Measurements from ENCODE around the gene METTL3.
"Not testable (repeated sequence)": the region's sequence is repeated elsewhere in the genome, so short reads cannot be mapped to it uniquely, and the experiment has no call there.

The METTL3 gene

DNA sequence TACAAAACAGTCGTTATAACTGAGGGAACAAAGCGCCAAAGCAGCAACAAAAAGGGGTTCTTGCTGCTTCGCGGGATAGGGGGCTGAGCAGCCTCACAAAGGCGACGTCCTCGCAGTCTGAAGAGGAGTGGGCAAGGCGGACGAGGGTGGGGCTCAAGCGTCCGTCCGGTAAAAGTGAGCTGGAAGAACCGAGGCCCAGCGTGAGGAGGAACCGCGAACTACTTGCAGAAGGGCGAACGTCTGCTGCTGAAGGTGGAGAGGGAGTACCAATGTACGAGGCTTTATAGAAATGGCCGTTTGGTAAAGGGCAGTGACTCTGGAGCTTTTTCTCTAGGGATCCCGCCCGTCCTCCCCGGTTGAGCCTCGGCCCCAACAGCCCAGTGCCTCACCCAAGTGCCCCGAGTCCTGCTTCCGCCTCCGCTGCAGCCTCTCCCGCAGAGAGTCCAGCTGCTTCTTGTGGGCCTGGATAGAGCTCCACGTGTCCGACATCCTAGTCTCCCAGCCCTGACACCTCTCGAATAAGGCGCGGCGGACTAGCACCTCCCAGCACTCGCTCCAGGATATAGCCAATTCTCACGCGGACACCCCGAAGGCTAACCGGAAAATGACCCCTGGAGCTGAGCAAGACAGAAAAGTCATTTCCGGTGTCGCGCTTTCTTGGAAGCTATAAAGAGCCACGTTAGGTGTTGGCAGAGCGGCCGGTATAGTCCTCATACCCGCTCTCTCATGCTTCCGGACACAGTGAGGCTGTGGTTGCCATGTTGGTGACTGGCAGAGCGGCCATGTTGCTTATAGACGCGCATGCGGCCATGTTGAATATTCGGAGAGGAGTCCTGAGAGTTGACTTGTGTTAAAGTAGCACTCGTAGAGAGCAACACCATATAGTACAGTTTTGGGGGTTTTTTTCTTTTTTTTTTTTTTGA is at the start of gene METTL3:
TSS of gene METTL3 (minus strand) at position 606 of the 923 bp plus-strand sequence. CDS start at position 489, 117 bp downstream.
- FAIRE-seq = peak; percentile 96

DNA sequence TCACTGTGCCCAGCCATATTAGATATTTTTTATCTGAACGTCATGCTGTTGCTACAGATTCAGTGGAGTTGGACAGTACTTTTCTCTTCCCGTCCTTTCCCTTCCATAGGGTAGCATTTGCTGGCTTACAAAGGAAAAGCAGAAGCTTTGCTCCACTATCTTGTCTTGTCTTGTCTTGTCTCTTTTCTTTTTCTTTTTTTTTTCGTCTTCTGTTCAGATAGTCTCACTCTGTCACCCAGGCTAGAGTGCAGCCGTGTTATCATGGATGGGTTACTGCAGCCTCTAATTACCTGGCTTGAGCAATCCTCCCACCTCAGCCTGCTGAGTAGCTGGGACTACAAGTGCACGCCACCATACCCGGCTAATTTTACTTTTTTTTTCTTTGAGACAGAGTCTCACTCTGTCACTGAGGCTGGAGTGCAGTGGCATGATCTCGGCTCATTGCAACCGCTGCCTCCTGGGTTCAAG is 47.6 kb upstream of the METTL3 start:
- no peak for FAIRE-seq

DNA sequence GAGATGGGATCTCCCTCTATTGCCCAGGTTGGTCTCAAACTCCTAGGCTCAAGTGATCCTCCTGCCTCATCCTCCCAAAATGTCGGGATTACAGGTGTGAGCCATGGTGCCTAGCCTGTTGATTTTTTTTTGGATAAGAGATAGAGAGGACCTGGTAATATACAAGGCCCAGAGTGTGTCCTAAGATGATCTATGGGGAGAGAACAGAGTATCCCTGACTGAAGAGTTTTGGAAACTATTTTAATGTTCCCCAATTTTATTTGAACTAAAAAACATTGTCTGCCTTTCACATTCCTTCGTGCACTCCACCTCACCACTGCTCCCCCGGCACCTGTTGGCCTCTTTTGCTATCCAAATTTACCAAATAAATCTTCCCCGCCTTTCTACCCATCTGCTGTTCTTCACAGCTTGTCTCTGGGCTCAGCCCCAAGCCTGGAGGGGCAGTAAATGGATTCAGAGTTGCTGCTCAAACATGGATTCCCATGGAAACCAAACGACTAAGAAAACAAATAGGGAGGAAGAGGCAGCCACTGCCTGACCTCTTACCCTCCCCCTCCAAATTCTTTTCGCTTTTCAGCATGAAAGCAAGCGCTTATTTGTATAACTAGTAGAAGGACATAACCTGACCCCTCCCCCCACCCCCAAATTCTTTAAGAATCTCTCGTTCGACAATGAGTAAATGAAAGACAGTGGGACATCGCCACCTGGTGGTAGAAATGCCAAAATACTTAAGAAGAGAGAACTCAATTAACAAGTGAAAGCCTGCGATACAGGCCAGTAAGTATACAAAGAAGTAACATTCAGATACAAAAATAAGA is 46.2 kb upstream of the METTL3 start:
- FAIRE-seq = peak; percentile 93

DNA sequence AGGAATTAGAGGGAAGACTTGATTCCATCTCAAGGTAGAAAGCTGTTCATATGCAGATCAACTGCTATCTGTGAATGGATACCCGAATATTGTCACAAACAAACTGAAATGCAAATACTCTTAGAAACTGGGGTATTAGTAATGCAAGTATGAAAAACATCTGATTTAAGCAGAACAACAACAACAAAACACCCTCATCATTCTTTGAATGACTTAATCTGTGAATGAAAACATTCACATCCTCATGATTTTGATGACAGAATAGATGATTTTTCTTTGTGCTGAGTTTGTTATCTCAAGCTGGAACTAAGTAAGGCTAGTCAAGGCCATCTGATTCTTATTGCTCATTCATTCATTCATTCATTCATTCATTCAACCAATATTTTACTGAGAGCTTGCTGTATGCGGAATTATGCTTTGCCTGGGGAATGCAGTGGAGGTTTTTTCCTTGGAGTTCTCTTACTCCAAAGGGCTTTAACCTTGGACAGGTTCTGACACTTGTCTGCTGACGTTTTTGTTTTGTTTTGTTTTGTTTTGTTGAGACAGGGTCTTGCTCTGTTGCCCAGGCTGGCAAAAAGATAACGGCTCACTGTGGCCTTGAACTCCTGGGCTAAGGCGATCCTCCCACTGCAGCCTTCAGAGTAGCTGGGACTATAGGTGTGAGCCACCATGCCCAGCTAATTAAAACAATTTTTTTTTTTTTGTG is 45.4 kb upstream of the METTL3 start:
- no peak for FAIRE-seq

DNA sequence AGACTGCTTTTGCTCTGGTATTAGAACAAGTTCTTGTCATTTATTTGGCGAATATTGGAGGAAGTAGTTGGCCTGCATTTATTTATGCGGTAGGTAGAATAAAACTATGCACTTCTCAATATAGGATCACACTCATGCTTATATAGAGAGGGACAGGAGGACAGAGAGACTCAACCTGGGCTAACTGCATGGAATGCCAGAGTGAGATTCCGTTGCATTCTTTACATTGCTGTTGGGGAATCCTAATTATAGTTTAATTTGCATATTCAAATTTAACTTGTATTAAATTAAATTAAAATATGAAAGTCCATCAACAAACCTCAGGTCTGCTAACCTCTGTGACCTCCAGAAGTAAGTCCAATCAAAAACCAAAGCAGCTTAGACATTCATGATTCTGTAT is 42.1 kb upstream of the METTL3 start:
- FAIRE-seq = no peak

DNA sequence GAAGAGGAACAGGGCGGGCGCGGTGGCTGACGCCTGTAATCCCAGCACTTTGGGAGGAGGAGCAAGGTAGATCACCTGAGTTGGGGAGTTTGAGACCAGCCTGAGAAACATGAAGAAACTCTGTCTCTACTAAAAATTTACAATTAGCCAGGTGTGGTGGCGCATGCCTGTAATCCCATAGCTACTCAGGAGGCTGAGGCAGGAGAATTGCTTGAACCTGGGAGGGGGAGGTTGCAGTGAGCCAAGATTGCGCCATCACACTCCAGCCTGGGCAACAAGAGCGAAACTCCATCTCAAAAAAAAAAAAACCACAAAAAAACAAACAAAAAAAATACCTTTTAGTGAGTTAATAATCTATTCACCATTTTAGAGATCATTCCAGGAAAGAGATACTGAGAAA is 33.4 kb upstream of the METTL3 start:
- FAIRE-seq = not testable (repeated sequence)

DNA sequence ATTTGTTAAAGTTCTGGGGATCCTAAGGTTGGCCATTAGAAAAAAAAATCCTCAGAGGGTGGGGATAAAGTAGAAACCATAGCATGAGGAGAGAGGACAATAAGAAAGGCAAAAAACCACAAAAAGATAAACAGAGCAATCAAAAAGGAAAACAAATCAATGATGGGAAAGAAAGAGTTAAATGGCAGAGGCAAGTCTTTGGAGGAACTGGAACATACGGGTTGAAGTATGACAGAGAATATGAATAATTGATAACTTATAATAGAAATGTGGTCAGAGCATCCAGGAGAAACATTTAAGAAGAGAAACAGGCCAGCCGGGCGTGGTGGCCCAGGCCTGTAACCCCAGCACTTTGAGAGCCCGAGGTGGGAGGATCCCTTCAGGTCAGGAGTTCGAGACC is 32.8 kb upstream of the METTL3 start:
- FAIRE-seq = no peak

DNA sequence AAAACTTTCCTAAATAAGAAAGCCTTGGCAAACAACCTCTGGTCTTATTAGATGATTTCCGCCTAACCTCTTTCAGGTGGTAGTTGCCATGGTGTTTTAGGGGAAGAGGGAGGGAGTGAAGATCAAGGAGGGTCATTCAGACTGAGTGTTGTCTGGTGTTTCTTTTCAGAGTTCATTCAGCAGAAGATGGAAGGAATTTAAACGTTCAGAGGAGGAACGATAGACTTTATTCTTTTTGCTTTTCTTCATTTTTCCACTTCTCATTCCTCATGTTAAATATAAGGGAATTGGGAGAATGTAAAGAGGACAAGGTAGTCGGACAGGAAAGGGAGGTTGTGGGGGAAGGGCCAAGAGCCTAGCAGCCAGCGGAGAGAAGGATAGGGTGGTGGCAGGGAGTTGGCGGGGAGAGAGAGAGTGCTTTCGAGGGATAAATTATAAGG is 32.4 kb upstream of the METTL3 start:
- FAIRE-seq = no peak

DNA sequence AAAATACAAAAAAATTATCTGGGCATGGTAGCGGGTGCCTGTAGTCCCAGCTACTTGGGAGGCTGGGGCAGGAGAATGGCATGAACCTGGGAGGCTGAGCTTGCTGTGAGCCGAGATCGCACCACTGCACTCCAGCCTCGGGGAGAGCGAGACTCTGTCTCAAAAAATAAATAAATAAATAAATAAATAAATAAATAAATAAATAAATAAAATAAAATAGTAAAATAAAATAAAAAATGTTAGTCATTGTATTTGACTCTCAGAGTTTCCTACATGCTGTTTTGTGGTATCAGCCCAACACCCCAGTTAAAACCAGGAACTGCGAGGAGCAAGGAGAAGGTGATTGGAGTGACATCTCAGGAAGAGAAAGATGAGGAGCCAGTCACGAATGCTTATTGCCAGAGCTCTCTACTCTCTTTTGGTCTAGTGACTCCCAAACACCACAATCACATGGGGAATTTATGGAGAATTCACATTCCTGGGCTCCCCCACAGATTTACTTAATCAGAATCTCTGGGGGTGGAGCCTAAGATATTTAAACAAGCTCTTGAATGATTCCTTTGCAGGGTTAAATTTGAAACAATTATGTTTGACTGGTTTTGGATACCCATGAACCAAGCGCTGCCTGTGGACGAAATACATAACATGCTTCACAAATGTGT is 30.4 kb upstream of the METTL3 start:
- FAIRE-seq = no peak

DNA sequence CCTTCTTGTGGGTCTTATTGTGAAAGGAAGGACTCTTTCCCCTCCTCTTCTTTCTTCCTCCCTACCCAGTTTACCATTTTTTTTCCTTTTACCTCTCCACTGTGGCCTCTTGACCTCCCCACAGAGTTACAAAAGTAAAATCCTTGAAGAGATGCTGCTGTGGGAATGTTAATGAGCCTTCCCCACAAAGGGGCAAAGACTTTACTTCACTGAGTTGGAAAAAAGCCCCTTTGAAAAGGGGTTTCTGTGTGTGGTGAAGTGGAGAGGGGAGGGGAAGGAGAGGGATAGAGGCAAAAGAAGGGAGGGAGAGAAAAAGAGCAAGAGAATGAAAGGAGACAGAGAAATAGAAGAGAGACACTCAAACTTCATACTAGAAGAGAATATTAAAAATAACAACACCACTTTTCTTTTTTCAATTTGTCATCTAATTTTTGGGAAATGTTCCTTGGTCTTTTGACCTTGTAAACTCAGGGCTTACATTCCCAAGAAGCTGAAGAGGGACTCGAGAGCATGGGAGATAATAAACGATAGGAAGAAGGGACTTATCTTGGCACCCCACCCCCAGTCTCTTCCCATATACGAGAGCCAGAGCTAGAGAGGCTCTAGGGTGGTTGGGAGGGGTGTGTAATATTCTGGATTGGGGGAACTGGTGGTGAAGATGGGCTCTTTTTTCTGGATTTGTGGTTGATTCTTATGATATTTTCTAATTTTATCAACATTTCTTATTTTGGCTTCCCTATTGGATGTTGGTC is 28.2 kb upstream of the METTL3 start:
- FAIRE-seq = no peak

DNA sequence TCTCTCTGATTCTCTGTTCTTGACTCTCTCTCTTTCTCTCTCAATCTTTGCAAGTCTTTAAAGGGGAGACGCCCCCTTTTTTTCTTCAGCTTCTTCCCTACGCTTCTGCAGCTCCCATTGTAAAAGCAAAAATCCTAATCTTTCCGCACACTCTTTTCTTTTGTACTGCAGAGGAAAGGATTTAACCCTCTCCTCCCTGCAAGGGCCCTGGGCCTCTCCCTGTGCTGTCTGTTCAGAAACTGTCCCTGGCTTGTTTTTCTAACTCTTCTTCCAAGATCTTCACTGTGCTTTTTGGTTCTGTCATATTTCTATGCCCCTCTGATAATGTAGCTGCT is 25.9 kb upstream of the METTL3 start:
- peak; percentile 56 for FAIRE-seq

DNA sequence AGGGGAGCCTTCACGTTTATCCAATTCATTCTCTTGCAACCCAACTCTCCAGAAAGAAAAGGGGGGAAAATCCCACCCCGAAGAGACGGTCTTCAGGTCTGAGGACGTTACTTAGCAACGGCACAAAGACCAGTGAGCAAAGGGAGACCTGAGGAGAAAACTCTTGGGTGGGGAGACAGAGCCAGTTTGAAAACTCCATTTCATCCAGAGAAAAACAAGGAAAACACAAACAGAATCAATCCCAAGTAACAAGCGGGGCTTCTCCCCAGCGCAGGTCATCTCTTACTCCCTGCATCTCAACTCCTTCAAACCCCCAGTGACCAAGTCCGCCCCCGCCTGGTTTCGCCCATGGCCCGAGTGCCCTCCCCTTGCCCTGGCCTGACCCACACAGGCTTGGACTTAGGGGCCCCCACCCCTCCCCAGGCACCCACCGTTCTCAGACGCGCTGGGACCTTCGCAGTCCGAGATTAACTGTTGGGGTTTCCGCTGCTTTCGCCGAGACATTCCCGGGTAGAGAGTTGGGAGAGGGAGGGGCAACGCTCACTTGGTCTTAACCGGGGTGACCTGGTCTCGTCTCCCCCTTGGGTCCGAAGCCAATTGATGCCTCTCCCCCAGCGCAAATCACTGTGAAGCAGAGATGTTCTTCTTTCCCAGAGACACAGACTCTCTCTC is 25.4 kb upstream of the METTL3 start:
- no peak for FAIRE-seq

DNA sequence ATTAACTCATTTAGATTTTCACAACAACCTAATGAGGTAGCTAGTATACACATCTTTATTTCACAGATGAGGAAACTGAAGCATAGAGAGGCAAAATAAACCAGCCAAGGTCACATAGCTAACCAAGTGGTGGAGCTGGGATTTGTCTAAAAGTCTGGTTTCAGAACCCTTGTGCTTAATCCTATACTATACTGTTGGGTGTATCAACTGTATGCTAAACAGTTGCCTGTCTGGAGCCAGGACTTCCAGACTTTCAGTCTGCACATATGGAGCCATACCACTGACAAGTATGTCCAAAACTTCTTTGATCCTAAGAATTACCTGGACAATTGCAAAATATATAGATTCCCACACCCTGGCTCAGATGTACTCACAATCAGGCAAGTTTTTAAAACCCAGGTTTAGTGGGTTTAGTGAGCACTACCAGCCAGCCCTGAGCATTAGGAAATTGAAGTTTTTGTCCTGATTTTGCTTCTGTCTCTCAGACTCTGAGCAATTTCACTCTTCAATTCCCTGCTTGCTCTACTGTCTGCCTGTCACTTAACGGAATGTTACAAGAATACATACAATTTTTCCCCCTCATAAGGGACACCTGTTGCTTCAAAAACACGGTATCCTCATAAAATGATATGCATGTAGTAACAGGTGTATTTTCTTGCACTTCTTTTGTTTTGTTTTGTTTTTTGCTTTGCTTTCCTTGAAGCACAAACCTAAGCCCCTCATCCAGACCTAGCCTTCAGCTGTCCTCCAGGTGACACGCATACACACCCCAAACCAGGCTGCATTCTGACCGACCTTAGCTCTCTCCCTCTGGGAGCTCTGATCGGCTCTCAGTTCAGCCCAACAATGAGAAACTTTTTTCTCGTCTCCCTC is 24.6 kb upstream of the METTL3 start:
- peak; percentile 80 for FAIRE-seq

DNA sequence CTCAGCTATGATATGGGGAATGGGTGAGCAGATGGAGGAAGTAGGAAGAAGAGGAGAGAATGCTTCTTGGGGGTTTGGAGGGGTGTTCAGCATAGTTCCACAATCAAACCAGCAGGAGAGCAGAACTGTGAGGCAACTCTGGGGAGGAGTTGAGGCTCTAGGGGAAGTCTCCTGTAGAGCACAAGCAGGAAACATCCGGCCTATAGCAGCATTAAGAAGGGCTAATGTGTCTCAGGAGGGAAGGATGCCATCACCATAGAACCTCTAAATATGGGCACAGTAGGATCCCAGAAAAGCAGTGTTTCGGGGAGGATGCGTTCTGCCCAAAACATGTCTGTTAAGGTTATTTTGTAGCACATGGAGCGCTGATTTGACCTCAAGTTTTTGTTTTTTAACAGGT is 23.4 kb upstream of the METTL3 start:
- FAIRE-seq = no peak

DNA sequence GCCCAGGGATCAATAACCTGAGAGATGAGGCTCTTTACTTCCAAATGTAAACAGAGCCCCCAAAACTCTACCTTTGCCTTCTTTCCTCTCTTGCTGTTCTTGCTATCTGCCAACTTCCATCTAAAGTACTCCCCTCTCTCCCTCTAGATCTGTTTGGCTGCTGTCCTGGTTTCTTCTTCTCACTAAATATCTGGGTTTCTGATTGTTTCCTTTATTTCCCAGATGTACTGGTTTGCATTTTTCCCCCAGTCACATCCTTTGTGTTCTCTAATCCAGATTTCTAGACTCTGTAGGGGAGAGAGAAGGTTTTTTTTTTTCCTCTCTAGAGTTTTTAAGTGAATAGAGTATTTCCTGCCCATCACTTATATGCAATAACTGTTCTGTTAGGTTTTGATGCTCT is 22.2 kb upstream of the METTL3 start:
- FAIRE-seq = no peak

DNA sequence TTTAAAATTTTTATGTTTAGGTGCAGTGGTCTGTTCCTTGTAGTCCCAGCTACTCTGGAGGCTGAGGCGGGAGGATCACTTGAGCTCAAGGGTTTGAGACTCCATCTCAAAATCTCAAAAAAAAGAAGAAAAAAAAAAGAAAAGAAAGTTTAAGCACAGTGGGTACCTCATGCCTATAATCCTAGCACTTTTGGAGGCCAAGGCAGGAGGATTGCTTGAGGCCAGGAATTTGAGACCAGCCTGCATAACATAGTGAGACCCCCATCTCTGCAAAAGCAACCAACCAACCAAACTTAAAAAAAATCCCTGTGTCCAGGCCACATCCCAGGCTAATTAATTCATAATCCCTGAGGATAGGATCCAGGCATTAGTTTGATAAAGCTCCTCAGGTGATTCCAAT is 18.4 kb upstream of the METTL3 start:
- FAIRE-seq = no peak

DNA sequence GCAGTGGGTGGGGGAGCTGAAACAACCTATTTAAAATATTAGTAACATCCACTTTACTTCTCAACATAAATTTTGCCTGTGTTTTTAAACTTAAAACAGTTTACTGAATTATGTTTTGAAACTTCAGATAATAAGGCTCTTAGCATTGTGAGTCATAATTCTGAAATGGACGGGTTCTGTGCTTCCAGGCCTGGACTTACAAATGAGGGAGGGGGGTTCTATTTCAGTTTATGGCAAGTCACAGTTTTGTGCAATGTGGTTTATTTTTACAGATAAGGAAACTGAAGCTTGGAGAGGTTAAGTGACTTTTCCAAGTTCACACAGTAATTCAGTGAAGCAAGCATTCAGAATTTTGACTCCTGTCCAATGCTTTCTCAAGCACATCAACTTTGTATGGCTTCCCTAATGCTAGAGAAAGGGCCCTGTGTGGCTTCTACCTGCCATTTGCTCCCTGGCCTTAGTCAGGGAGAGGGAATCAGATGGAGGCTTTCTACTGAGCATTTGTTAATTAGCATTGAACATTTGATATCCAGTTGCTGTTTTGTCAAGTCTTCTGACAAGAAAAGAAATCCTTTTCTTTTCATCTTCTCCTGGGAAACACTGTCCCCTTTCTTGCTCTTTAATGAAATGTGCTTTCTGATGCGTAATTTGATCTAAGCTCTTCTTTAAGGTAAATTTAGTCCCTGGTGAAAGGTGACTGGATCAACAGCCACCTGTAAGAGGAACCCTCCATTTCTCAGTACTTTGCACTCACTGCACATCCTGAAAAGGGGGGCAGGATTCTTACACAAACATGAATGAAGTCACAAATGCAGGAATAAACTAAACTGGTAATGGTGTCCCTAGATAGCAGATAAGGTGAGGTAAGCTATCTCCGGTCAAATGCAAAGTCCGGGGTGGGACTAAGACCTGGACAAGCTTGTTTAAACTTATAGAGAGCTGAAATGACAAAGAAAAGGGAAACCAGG is 17.5 kb upstream of the METTL3 start:
- no peak for FAIRE-seq

DNA sequence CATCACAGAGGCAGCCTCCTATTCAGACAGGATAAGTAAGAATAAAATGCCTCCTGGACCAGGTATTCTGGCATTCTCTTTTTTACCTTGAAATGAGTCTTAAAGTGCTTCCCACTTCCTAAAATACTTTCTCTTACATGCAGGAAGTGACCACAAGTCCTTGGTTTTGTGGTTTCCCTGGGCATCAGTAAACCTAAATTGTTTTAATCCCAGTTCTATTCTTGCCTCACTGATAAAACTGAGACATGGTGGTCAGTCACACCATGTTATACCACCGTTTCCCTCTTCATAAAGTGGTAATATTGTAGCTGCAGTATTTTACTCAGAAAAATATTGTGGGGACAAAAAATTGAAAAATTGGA is 16.2 kb upstream of the METTL3 start:
- no peak for FAIRE-seq

DNA sequence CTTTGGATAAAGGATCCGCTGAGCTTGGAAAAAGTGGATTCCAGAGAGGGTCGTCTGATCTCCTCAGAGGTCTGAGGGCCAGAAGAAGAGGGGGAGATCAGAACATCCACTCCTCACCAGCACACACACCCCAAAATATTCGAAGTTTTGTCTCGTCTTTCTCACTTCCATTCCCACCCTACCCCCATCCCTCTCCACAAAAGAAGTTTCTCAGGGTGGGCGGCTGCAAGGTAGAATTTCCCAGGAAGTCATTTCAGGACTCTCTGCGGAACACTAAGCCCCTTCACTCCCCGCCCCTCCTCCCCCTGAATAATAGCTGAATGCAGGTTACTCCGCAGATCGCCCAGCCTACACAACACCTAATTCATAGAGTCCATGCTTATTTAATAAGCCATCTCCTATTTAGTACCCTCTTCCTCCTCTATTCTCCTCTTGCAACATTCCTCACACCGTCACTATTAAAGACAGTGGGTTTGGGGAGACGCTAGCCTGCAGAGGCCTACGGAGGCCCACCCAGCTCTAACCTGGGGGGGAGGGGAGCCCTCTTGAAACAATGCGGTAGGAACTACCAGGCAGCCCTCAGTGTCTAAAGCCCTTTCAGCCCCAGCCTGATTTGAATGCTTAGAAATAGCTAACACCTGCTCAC is 15.7 kb upstream of the METTL3 start:
- FAIRE-seq = no peak
